BLaER1 (cell line): ENCODE measurements around the gene PPP2R1A.
"Not testable (repeated sequence)": the region's sequence is repeated elsewhere in the genome, so short reads cannot be mapped to it uniquely, and the experiment has no call there.

ENCODE experiments used
- H3K27ac ChIP-seq: shearing (Covaris generic); formaldehyde crosslinking; 2 replicates; pipeline ENCODE4 v1.8.1; 2022
- H3K27me3 ChIP-seq: shearing (Covaris generic); formaldehyde crosslinking; 2 replicates; pipeline ENCODE4 v1.8.1; 2022
- H3K36me3 ChIP-seq: shearing (Covaris generic); formaldehyde crosslinking; 2 replicates; pipeline ENCODE4 v1.8.1; 2022
- H3K4me1 ChIP-seq: shearing (Covaris generic); formaldehyde crosslinking; 2 replicates; pipeline ENCODE4 v1.8.1; 2022
- H3K4me2 ChIP-seq: shearing (Covaris generic); formaldehyde crosslinking; 2 replicates; pipeline ENCODE4 v1.8.1; 2022
- H3K4me3 ChIP-seq: shearing (Covaris generic); formaldehyde crosslinking; 2 replicates; pipeline ENCODE4 v1.8.1; 2022
- H3K9ac ChIP-seq: shearing (Covaris generic); formaldehyde crosslinking; 2 replicates; pipeline ENCODE4 v1.8.1; 2022
- H3K9me3 ChIP-seq: shearing (Covaris generic); formaldehyde crosslinking; 2 replicates; pipeline ENCODE4 v1.8.1; 2022
- H4K20me1 ChIP-seq: shearing (Covaris generic); formaldehyde crosslinking; 2 replicates; pipeline ENCODE4 v1.8.1; 2022
- Cebpa-rat ChIP-seq: shearing (Covaris generic); IDR thresholded peaks from 2 replicates; pipeline ENCODE4 v1.8.1; 2022

Gene PPP2R1A

GRCh38 chr19:52237197-52237596 lies 47.3 kb downstream of the PPP2R1A start:
- no peak overlapping the region for H3K9ac ChIP-seq
- H3K9me3 ChIP-seq, result no peaks in the 10 kb centered on the region
- H3K27me3 ChIP-seq, result no peaks in the 10 kb centered on the region
- H3K4me3 ChIP-seq, result no peak overlapping the region
- H3K4me1 ChIP-seq, result no peaks in the 10 kb centered on the region
- no peak for TF ChIP-seq Cebpa-rat
- H3K4me2 ChIP-seq, result no peak overlapping the region
- H3K36me3 ChIP-seq, result no peaks in the 10 kb centered on the region
- no peak overlapping the region for H3K27ac ChIP-seq
- H4K20me1 ChIP-seq, result no peaks in the 10 kb centered on the region

- Histone ChIP-seq H3K9ac (no peak overlapping the region), H3K27me3 (no peaks in the 10 kb centered on the region), H3K4me2 (no peak overlapping the region), H3K4me1 (no peaks in the 10 kb centered on the region), H3K9me3 (no peaks in the 10 kb centered on the region), H3K36me3 (no peaks in the 10 kb centered on the region), H4K20me1 (no peaks in the 10 kb centered on the region), H3K27ac (no peak overlapping the region), H3K4me3 (no peak overlapping the region)
- TF ChIP-seq Cebpa-rat, result no peak
Observed at GRCh38 chr19:52237771-52238400, 48.0 kb downstream of the PPP2R1A start.

DNA sequence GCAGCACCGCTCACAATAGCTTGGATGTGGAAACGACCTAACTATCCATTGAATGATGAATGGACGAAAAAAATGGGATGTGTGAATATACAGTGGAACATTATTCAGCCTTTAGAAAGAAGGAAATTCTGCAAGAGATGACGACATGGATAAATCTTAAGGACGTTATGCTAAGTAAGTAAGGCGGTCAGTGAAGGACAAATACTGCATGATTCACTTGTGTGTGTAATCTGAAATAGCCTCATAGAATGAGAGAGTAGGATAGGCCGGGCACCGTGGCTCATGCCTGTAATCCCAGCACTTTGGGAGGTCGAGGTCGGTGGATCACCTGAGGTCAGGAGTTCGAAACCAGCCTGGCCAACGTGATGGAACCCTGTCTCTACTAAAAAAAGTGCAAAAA lies 54.2 kb downstream of the PPP2R1A start:
- Histone ChIP-seq H3K9ac (no peak overlapping the region), H3K4me1 (no peaks in the 10 kb centered on the region), H3K27me3 (no peaks in the 10 kb centered on the region), H3K4me3 (no peak overlapping the region), H3K27ac (no peak overlapping the region), H4K20me1 (no peaks in the 10 kb centered on the region), H3K36me3 (no peaks in the 10 kb centered on the region), H3K9me3 (no peaks in the 10 kb centered on the region), H3K4me2 (no peak overlapping the region)
- TF ChIP-seq Cebpa-rat, result no peak

DNA sequence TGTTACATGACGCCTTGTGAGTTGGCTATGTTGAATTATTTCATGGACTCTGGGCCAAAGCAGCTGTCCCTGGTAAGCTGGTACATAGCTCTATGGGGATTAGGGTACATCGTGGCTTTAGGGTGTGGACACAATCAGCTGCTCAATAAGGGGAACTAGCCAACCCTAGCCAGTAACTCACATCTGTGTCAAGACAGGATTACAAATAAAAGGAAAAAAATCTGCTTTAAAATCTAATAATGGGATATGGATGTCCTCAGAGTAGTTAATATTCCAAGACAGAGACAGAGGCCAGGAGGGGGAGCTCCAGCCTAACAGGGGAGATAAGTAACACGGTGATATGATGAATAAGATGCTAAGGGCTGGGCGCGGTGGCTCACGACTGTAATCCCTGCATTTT lies 58.4 kb downstream of the PPP2R1A start:
- 0 out of 2 replicates have a peak, but pooled peaks cover 4% of the 10 kb centered on the region for H3K9me3 ChIP-seq
- H3K27ac ChIP-seq, result no peak overlapping the region
- no peak overlapping the region for H3K4me2 ChIP-seq
- TF ChIP-seq Cebpa-rat, result no peak
- no peaks in the 10 kb centered on the region for H4K20me1 ChIP-seq
- H3K4me1 ChIP-seq, result no peaks in the 10 kb centered on the region
- no peaks in the 10 kb centered on the region for H3K27me3 ChIP-seq
- H3K4me3 ChIP-seq, result no peak overlapping the region
- H3K9ac ChIP-seq, result no peak overlapping the region
- H3K36me3 ChIP-seq, result no peaks in the 10 kb centered on the region

GRCh38 chr19:52258426-52258825 lies 68.6 kb downstream of the PPP2R1A start:
- no peaks in the 10 kb centered on the region for H3K36me3 ChIP-seq
- H3K4me2 ChIP-seq, result no peak overlapping the region
- H4K20me1 ChIP-seq, result no peaks in the 10 kb centered on the region
- no peak overlapping the region for H3K4me3 ChIP-seq
- no peaks in the 10 kb centered on the region for H3K27me3 ChIP-seq
- H3K9ac ChIP-seq, result no peak overlapping the region
- H3K4me1 ChIP-seq, result no peaks in the 10 kb centered on the region
- H3K27ac ChIP-seq, result no peak overlapping the region
- H3K9me3 ChIP-seq, result peaks cover 7% of the 10 kb centered on the region; the same call in 1 of the 2 replicates
- no peak for TF ChIP-seq Cebpa-rat

DNA sequence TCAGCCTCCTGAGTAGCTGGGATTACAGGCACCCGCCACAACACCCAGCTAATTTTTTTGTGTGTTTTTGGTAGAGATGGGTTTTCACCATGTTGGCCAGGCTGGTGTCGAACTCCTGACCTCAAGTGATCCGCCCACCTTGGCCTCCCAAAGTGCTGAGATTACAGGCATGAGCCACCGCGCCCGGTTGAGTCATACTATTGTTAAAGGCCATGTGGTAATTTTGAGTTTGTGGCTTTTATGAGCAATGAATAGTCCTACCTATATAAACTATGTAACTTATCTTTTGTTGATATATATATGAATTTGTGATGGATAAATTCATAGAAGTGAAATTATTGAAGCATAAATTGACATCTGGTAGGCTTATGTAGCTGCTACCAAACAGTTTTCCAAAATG lies 75.7 kb downstream of the PPP2R1A start:
- not testable (repeated sequence) for H3K36me3 ChIP-seq, H3K4me1 ChIP-seq, H3K27ac ChIP-seq, H4K20me1 ChIP-seq, H3K4me3 ChIP-seq, H3K4me2 ChIP-seq, H3K9ac ChIP-seq, H3K27me3 ChIP-seq
- H3K9me3 ChIP-seq, result peaks cover 13% of the 10 kb centered on the region; the same call in 1 of the 2 replicates

DNA sequence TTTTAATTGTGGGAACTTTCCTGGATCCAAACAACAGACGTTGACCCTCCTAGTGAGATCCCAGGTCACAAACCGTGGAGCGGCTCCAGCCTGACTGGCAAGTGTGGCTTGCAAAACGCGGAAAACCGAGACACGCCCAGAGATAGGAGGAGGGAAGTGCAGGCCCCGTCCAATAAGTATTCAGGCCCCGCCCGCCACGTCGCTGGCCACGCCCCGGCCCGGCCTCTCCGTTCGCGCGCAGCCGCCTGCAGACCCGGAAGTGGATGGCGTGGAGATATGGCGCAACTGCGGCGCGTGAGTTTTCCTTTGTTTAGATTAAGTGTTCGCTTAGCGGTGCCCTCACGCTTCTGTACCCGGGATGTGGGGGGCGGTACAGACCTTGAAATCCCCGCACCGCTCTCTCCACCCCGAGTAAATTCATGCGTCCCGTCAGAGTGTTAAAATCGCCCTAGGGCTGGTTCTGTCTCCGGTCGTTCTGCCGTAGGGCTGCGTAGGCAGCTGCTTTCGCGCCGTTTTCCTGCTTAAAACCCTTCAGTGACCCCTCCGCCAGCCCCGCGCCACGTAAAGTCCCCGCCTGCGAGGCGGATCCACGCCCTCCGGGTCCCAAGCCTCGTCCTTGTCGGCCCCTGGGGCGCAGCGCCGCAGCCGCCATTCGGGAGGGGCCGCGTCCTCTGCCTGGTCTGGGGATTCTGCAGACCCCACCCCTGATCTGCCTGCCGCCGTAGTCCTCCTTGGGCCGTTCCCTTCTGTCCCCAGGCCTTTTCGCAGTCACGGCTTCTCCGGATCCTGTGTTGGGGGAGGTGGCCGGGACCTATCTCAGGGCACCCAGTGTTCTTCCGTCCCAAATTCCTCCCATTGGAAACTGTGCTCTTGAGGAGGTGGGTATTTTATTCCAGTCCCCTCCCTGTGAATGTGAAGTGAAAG lies 79.7 kb downstream of the PPP2R1A start, which contains the start of gene ZNF766:
TSS of gene ZNF766 (plus strand) at position 250 of the 924 bp plus-strand sequence. CDS start at position 277, 27 bp downstream.
- TF ChIP-seq Cebpa-rat, result peak; percentile 96
- Histone ChIP-seq H4K20me1 (peaks cover 8% of the 10 kb centered on the region; the same call in 1 of the 2 replicates), H3K4me1 (peaks cover 17% of the 10 kb centered on the region), H3K36me3 (peaks cover 39% of the 10 kb centered on the region), H3K9ac (peak within 1 kb of the TSS; percentile 100), H3K4me3 (peak within 1 kb of the TSS; percentile 99), H3K27me3 (no peaks in the 10 kb centered on the region), H3K9me3 (peaks cover 48% of the 10 kb centered on the region), H3K4me2 (peak within 1 kb of the TSS; percentile 92), H3K27ac (peak within 1 kb of the TSS; percentile 100)

- peaks cover 17% of the 10 kb centered on the region for H3K4me1 ChIP-seq
- H3K9me3 ChIP-seq, result peaks cover 56% of the 10 kb centered on the region
- H3K4me3 ChIP-seq, result peak overlapping the region; percentile 99
- peak overlapping the region; percentile 92 for H3K4me2 ChIP-seq
- H4K20me1 ChIP-seq, result peaks cover 8% of the 10 kb centered on the region; the same call in 1 of the 2 replicates
- H3K27ac ChIP-seq, result peak overlapping the region; percentile 100
- H3K9ac ChIP-seq, result peak overlapping the region; percentile 100
- no peak for TF ChIP-seq Cebpa-rat
- no peaks in the 10 kb centered on the region for H3K27me3 ChIP-seq
- peaks cover 47% of the 10 kb centered on the region for H3K36me3 ChIP-seq
Observed at GRCh38 chr19:52270266-52270885, 80.5 kb downstream of the PPP2R1A start.

- Histone ChIP-seq H4K20me1 (peaks cover 37% of the 10 kb centered on the region), H3K4me1 (peaks cover 17% of the 10 kb centered on the region), H3K9ac (no peak overlapping the region), H3K9me3 (peaks cover 72% of the 10 kb centered on the region), H3K27me3 (no peaks in the 10 kb centered on the region), H3K4me2 (no peak overlapping the region), H3K36me3 (peaks cover 76% of the 10 kb centered on the region), H3K4me3 (peak overlapping the region; percentile 26; the same call in 1 of the 2 replicates), H3K27ac (no peak overlapping the region)
- TF ChIP-seq Cebpa-rat, result no peak
Observed at GRCh38 chr19:52273301-52273700, 83.4 kb downstream of the PPP2R1A start.
